Upper lobe of right lung (tissue), 1 donor: Measurements from ENCODE around the gene ALOX5AP. TPM values are rescaled to one million over a fixed set of nuclear protein-coding genes. Genes with fewer than 3 reads are reported as not detected.

ENCODE experiments used
- ATAC-seq: fragments of 200-7000 bp; cut with Tn5 transposase; one replicate; pipeline ENCODE4 v1.9.1; 2020; ENCODE audit warnings: mild to moderate bottlenecking, moderate library complexity
- DNase-seq: peaks from one replicate; pipeline ENCODE4 v3.0.0-alpha.2; 2020
- H3K27ac ChIP-seq: fragments of 200-600 bp; one replicate; pipeline ENCODE4 v1.8.0; 2022
- H3K27me3 ChIP-seq: fragments of 200-600 bp; one replicate; pipeline ENCODE4 v1.8.0; 2022; ENCODE audit warnings: mild to moderate bottlenecking
- H3K36me3 ChIP-seq: fragments of 200-600 bp; one replicate; pipeline ENCODE4 v1.8.0; 2022
- H3K4me1 ChIP-seq: fragments of 200-600 bp; one replicate; pipeline ENCODE4 v1.8.0; 2022
- H3K4me3 ChIP-seq: fragments of 200-600 bp; one replicate; pipeline ENCODE4 v1.8.0; 2022; ENCODE audit warnings: mild to moderate bottlenecking
- H3K9me3 ChIP-seq: fragments of 200-600 bp; one replicate; pipeline ENCODE4 v1.8.0; 2022
- intact Hi-C: fragments of 100-400 bp; cut with DNase I; formaldehyde crosslinking; loops from one replicate; pipeline ENCODE4 v1.11.0; 2022
- total RNA-seq: library from RNA; stranded (reverse); fragmentation: NEBNext Ultra II Directional; extraction: Animal tissue kit (Norgen Biotek cat#: 25700); gene quantifications from one replicate; pipeline ENCODE4 v1.2.1, GENCODE V29; 2021
- TF ChIP-seq, protein P1 (sequence below): fragments of 200-600 bp; IDR thresholded peaks from one replicate; pipeline ENCODE4 v1.8.0; 2022; ENCODE audit warnings: antibody characterized with exemption
- donor health status: DM: no; HTN: yes; CAD: no; lungs with severe emphysema.

ALOX5AP gene
- total RNA-seq, 1 donor from 2014 or later, result 195 TPM

DNA sequence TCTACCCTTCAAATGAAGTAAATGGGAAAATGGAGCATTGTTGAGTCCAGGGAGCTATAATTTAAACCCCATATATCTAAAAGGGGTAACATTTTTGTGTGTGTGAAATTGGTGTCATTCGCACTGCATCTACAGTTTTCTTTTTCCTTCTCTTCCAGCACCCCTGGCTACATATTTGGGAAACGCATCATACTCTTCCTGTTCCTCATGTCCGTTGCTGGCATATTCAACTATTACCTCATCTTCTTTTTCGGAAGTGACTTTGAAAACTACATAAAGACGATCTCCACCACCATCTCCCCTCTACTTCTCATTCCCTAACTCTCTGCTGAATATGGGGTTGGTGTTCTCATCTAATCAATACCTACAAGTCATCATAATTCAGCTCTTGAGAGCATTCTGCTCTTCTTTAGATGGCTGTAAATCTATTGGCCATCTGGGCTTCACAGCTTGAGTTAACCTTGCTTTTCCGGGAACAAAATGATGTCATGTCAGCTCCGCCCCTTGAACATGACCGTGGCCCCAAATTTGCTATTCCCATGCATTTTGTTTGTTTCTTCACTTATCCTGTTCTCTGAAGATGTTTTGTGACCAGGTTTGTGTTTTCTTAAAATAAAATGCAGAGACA, 28.6 kb downstream of the ALOX5AP start:
- Histone ChIP-seq H3K4me3 (no peak overlapping the region), H3K36me3 (no peaks in the 10 kb centered on the region), H3K27me3 (no peaks in the 10 kb centered on the region), H3K27ac (no peak overlapping the region), H3K4me1 (no peaks in the 10 kb centered on the region), H3K9me3 (no peaks in the 10 kb centered on the region)
- ATAC-seq (no peak), DNase-seq (no peak)
- intact Hi-C loops, result no loop called here
- TF ChIP-seq, protein P1, sequence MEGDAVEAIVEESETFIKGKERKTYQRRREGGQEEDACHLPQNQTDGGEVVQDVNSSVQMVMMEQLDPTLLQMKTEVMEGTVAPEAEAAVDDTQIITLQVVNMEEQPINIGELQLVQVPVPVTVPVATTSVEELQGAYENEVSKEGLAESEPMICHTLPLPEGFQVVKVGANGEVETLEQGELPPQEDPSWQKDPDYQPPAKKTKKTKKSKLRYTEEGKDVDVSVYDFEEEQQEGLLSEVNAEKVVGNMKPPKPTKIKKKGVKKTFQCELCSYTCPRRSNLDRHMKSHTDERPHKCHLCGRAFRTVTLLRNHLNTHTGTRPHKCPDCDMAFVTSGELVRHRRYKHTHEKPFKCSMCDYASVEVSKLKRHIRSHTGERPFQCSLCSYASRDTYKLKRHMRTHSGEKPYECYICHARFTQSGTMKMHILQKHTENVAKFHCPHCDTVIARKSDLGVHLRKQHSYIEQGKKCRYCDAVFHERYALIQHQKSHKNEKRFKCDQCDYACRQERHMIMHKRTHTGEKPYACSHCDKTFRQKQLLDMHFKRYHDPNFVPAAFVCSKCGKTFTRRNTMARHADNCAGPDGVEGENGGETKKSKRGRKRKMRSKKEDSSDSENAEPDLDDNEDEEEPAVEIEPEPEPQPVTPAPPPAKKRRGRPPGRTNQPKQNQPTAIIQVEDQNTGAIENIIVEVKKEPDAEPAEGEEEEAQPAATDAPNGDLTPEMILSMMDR, result no peak

DNA sequence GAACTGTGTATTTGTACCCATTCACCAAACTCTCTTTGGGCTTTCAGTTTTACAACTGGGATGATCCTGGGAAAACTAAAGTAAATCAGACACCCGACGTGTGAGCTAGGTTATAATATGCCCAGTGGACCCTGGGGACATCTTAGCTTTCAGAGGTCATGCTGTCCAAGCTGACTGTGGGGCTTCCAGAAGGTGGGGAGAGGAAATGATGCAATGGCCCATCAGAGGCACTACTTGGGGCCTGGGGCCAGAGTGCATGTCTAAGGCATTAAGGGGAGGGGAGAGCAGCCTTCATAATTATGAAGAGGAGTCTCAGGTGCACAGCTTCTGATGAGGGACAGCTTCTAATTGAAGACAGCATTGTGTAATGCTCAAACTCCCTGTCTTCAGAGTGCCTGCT, 30.9 kb downstream of the ALOX5AP start:
- Histone ChIP-seq H3K9me3 (no peaks in the 10 kb centered on the region), H3K4me3 (no peak overlapping the region), H3K27ac (no peak overlapping the region), H3K27me3 (no peaks in the 10 kb centered on the region), H3K36me3 (no peaks in the 10 kb centered on the region), H3K4me1 (no peaks in the 10 kb centered on the region)
- intact Hi-C loops, result no loop called here
- no peak for ATAC-seq
- DNase-seq, result no peak
- TF ChIP-seq, protein P1, result no peak

DNA sequence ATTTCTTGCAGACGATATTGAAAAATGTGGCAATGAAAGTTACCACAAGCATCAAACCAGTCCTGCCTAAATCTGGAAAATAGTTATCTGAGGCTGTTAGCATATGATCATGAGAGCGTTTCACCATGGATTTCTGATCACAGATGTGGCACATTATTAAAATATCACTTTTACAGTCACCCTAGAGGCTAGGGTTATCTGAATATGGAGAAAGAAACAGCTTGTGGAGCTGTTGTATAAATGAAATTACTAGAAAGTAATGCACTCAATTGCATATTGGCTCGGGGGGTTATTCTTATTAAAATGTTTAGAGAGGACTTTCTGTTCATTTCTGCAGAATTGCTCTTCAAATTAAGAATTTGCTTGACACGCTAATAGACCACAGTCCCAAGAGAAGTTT, 35.6 kb downstream of the ALOX5AP start:
- DNase-seq, result no peak
- no peaks in the 10 kb centered on the region for H3K27me3 ChIP-seq
- no peak overlapping the region for H3K4me3 ChIP-seq
- no peaks in the 10 kb centered on the region for H3K9me3 ChIP-seq
- no peaks in the 10 kb centered on the region for H3K36me3 ChIP-seq
- TF ChIP-seq, protein P1, result no peak
- no peak for ATAC-seq
- H3K27ac ChIP-seq, result no peak overlapping the region
- H3K4me1 ChIP-seq, result no peaks in the 10 kb centered on the region
- intact Hi-C loops, result no loop called here

DNA sequence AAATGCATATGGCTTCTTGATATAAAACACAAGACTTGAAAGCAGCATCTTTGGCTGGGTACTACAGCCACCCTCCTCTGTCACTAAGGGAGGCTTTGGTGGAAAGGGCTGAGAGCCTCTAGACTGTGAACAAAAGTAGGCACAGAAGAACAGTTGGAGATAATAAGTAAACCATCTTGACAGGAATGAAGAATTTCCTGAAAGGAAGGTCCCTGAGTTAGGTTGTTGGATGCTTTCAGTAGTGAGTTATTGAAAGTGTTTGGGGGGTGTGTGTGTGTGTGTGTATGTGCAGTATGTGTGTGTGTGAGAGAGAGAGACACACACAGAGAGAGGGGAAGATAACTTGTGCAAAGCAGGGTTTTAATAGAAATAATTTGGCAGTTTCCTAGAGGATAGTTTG, 38.2 kb downstream of the ALOX5AP start:
- intact Hi-C loops, result no loop called here
- Histone ChIP-seq H3K9me3 (no peaks in the 10 kb centered on the region), H3K36me3 (no peaks in the 10 kb centered on the region), H3K4me3 (no peak overlapping the region), H3K4me1 (no peaks in the 10 kb centered on the region), H3K27me3 (no peaks in the 10 kb centered on the region), H3K27ac (no peak overlapping the region)
- DNase-seq, result no peak
- TF ChIP-seq, protein P1, result no peak
- ATAC-seq, result no peak

DNA sequence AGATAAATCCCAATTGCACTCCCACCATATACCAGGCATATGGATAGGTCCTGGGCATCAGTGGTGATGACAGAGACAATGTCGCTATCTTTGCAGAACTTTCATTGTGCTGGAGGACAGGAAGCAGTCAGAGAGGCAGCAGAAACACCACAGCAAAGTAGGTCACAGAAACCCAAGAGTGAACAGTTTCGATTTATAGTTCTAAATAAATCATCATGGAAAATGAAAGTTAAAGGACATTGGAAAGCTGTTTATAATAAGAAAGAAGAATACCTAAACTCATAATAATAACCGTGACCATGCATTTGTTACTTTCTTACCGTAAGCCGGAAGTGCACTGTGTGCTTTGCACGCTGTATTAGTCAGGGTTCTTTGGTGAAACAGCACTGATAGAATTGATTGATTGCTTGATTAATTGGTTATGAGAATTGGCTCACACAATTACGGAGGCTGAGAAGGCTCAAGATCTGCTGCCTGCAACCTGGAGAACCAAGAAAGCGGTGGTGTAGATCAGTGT, 38.9 kb downstream of the ALOX5AP start:
- no peak overlapping the region for H3K27ac ChIP-seq
- TF ChIP-seq, protein P1, result no peak
- no peaks in the 10 kb centered on the region for H3K36me3 ChIP-seq
- intact Hi-C loops, result no loop called here
- no peaks in the 10 kb centered on the region for H3K27me3 ChIP-seq
- H3K4me3 ChIP-seq, result no peak overlapping the region
- no peak for DNase-seq
- no peaks in the 10 kb centered on the region for H3K4me1 ChIP-seq
- no peaks in the 10 kb centered on the region for H3K9me3 ChIP-seq
- ATAC-seq, result no peak

DNA sequence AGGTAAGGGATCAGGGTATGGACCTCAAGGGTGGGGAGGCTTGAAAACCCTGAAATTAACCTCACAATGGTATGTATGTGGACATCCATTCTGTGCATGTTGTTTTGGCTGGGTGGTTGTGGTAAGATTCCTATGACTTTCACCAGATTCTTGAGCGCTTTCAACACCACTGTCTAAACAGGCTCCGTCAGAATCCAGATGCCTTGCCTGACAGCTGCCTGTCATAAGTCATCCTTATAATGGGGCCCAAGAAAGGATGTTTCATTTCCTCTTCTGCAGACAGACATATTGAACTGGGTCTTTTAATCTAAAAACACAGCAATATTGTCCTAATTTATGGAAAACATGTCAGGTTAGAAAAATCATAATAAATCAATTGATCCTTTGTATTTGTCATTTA, 41.3 kb downstream of the ALOX5AP start:
- no peaks in the 10 kb centered on the region for H3K4me1 ChIP-seq
- DNase-seq (no peak), ATAC-seq (no peak)
- H3K27ac ChIP-seq, result no peak overlapping the region
- no peaks in the 10 kb centered on the region for H3K27me3 ChIP-seq
- no peaks in the 10 kb centered on the region for H3K36me3 ChIP-seq
- no peak overlapping the region for H3K4me3 ChIP-seq
- no peaks in the 10 kb centered on the region for H3K9me3 ChIP-seq
- intact Hi-C loops, result no loop called here
- TF ChIP-seq, protein P1, result no peak
